Sigmoid colon (tissue), 7 donors: ENCODE measurements around the gene GALNT8. TPM values are rescaled to one million over a fixed set of nuclear protein-coding genes. Genes with fewer than 3 reads are reported as not detected.
"Not testable (repeated sequence)": the region's sequence is repeated elsewhere in the genome, so short reads cannot be mapped to it uniquely, and the experiment has no call there.

Experiments
- DNase-seq: peaks from one replicate; pipeline ENCODE4 v3.0.0-alpha.2; 2019
- H3K27ac ChIP-seq, 4 donors: fragments of 200-600 bp; sonication (generic); one replicate each; pipeline ENCODE4 v1.5.1; 2016 to 2019; ENCODE audit warnings: mild to moderate bottlenecking in 1 of 4
- H3K27me3 ChIP-seq, 3 donors: fragments of 200-600 bp; sonication (generic); one replicate each; pipeline ENCODE4 v1.5.1; 2019; ENCODE audit warnings: mild to moderate bottlenecking in 1 of 3
- H3K36me3 ChIP-seq, 4 donors: fragments of 200-600 bp; sonication (generic); one replicate each; pipeline ENCODE4 v1.5.1; 2016 to 2019
- H3K4me1 ChIP-seq, 4 donors: fragments of 200-600 bp; sonication (generic); one replicate each; pipeline ENCODE4 v1.5.1; 2017 to 2019
- H3K4me3 ChIP-seq, 4 donors: fragments of 200-600 bp; sonication (generic); one replicate each; pipeline ENCODE4 v1.5.1; 2017 to 2019; ENCODE audit warnings: mild to moderate bottlenecking in 2 of 4, moderate library complexity in 1 of 4
- H3K9me3 ChIP-seq, 4 donors: fragments of 200-600 bp in 3 of 4; sonication (generic) in 3 of 4; one replicate each; pipeline versions ENCODE4 v1.5.1 to v1.6.1; 2013 to 2019
- CTCF ChIP-seq, 4 experiments: fragments of 450-650 bp in 3 of 4; fragments of 200-600 bp in 1 of 4; IDR thresholded peaks; one replicate each; pipeline ENCODE4 v1.5.1; 2016 to 2019; ENCODE audit warnings: antibody characterized with exemption in 4 of 4, mild to moderate bottlenecking in 3 of 4, moderate library complexity in 2 of 4
- EP300 ChIP-seq, 4 donors: sonication (generic); formaldehyde crosslinking; IDR thresholded peaks; one replicate each; pipeline ENCODE4 v1.6.1; 2017; ENCODE audit warnings: antibody characterized with exemption in 4 of 4
- POLR2A ChIP-seq, 2 donors: fragments of 450-650 bp; IDR thresholded peaks; one replicate each; pipeline ENCODE4 v1.6.1; 2016; ENCODE audit warnings: antibody characterized with exemption in 2 of 2, mild to moderate bottlenecking in 2 of 2, moderate library complexity in 2 of 2
- POLR2AphosphoS5 ChIP-seq, 4 donors: sonication (generic); formaldehyde crosslinking; IDR thresholded peaks; one replicate each; pipeline ENCODE4 v1.6.1; 2017; ENCODE audit warnings: antibody characterized with exemption in 4 of 4
- WGBS, 2 donors: extraction: QIAGEN DNeasy Blood & Tissue Kit; methylation state at CpG; one replicate each; pipeline ENCODE4 v1.1.7; 2013; 5-methylcytosine and 5-hydroxymethylcytosine counted together
- intact Hi-C: fragments of 100-400 bp; cut with DNase I; formaldehyde crosslinking; loops from one replicate; pipeline ENCODE4 v1.15.1; 2023
- polyA plus RNA-seq, 3 donors: library from polyadenylated mRNA; stranded (reverse); fragments of 200-250 nt; gene quantifications; one replicate each; pipeline ENCODE4 v1.2.3, GENCODE V29; 2013
- total RNA-seq, 4 donors: library from RNA; depleted of rRNA; stranded (reverse); fragments of >200 nt; gene quantifications; one replicate each; pipeline ENCODE4 v1.1.0, GENCODE V29; 2016
- donor health status: healthy with polysubstance abuse.
- donor health status: Bipolar disorder and iron deficiency.
- donor health status: healthy.

Gene GALNT8
- total and polyA plus RNA-seq, 7 donors: 1.1 to 8.1 (median 2.8) TPM

GRCh38 chr12:4707306-4707705 is 12.9 kb upstream of the GALNT8 start:
- intact Hi-C loops: no loop called here

DNA sequence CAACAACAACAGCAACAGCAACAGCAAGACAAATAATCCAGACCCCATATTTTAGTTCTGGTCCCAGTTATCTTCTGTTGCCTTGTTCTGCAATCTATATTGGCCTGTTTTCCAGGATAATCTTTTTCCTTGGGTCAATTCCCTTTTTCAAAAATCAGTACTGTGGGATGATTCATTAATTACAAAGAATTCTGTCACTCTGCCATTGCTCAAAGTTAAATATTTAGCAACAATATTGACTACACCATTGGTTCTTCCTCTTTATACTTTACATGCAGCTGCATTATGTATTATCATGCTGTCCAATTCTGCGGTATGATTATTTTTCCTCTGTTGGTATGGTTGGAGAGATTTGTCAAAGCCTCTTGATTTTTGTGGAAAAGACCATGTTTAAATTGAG is 10.1 kb upstream of the GALNT8 start:
- no peak for DNase-seq
- H3K4me3 ChIP-seq: no peak overlapping the region
- TF ChIP-seq CTCF (IDR thresholded peaks at IDR 0.05): no peak
- no peak for TF ChIP-seq EP300 (IDR thresholded peaks at IDR 0.05)
- TF ChIP-seq POLR2AphosphoS5 (IDR thresholded peaks at IDR 0.05): no peak
- no peak for TF ChIP-seq POLR2A (IDR thresholded peaks at IDR 0.05)
- H3K9me3 ChIP-seq: no peaks in the 10 kb centered on the region
- H3K36me3 ChIP-seq: no peaks in the 10 kb centered on the region
- no peak overlapping the region for H3K27ac ChIP-seq
- 85 to 96% methylated on average over 1 of the region's 1 CpG for WGBS, 2 donors
- no peaks in the 10 kb centered on the region for H3K4me1 ChIP-seq
- intact Hi-C loops: no loop called here
- H3K27me3 ChIP-seq: no peaks in the 10 kb centered on the region

More at GRCh38 chr12:4707306-4707705, 12.9 kb upstream of the GALNT8 start:
- no peak for TF ChIP-seq CTCF (IDR thresholded peaks at IDR 0.05)
- TF ChIP-seq POLR2A (IDR thresholded peaks at IDR 0.05): no peak
- TF ChIP-seq EP300 (IDR thresholded peaks at IDR 0.05): no peak
- no peak for TF ChIP-seq POLR2AphosphoS5 (IDR thresholded peaks at IDR 0.05)
- no peaks in the 10 kb centered on the region for H3K36me3 ChIP-seq
- H3K27me3 ChIP-seq: no peaks in the 10 kb centered on the region
- WGBS, 2 donors: 83 to 88% methylated on average over 2 of the region's 2 CpGs
- no peak for DNase-seq
- no peaks in the 10 kb centered on the region for H3K4me1 ChIP-seq
- H3K4me3 ChIP-seq: no peak overlapping the region
- no peaks in the 10 kb centered on the region for H3K9me3 ChIP-seq
- H3K27ac ChIP-seq: no peak overlapping the region

DNA sequence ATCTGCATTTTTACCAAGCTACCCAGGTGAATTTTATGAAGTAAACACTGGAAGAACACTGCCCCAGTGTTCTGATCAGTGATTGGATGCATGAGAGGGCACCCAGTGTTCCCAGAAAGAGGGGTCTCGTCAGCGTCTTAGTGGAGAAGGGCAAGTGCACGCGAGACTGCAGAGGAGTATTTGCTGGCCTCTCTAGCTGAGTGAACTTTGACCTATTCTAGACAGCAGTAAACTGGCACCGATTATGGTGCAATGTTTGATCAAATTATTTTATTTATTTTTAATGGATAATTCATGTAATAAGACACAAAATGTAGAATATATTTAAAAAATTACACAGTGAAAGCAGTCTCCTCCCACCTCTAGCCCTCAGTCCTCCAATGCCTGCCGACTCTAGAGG is 5.3 kb upstream of the GALNT8 start:
- 61 to 77% methylated on average over 6 of the region's 6 CpGs for WGBS, 2 donors
- H3K4me1 ChIP-seq: no peaks in the 10 kb centered on the region
- H3K4me3 ChIP-seq: no peak overlapping the region
- DNase-seq: no peak
- TF ChIP-seq POLR2A (IDR thresholded peaks at IDR 0.05) (no peak), EP300 (IDR thresholded peaks at IDR 0.05) (no peak), POLR2AphosphoS5 (IDR thresholded peaks at IDR 0.05) (no peak), CTCF (IDR thresholded peaks at IDR 0.05) (no peak)
- H3K27ac ChIP-seq: no peak overlapping the region
- H3K9me3 ChIP-seq: no peaks in the 10 kb centered on the region
- H3K36me3 ChIP-seq: no peaks in the 10 kb centered on the region
- H3K27me3 ChIP-seq: peaks cover 0 to 3% (median 0%) of the 10 kb centered on the region in 3 donors
- intact Hi-C loops: no loop called here

- Histone ChIP-seq H3K9me3 (no peaks in the 10 kb centered on the region), H3K27ac (no peak overlapping the region), H3K27me3 (peaks cover 0 to 16% (median 0%) of the 10 kb centered on the region in 3 donors), H3K4me3 (no peak overlapping the region), H3K36me3 (no peaks in the 10 kb centered on the region), H3K4me1 (no peaks in the 10 kb centered on the region)
- WGBS, 2 donors: 91 to 98% methylated on average over 1 of the region's 1 CpG
- no peak for DNase-seq
- intact Hi-C loops: no loop called here
- TF ChIP-seq CTCF (IDR thresholded peaks at IDR 0.05): no peak
- no peak for TF ChIP-seq EP300 (IDR thresholded peaks at IDR 0.05)
- TF ChIP-seq POLR2AphosphoS5 (IDR thresholded peaks at IDR 0.05): no peak
- TF ChIP-seq POLR2A (IDR thresholded peaks at IDR 0.05): no peak
These were observed 2.4 kb upstream of the GALNT8 start for GRCh38 chr12:4717806-4718205.

DNA sequence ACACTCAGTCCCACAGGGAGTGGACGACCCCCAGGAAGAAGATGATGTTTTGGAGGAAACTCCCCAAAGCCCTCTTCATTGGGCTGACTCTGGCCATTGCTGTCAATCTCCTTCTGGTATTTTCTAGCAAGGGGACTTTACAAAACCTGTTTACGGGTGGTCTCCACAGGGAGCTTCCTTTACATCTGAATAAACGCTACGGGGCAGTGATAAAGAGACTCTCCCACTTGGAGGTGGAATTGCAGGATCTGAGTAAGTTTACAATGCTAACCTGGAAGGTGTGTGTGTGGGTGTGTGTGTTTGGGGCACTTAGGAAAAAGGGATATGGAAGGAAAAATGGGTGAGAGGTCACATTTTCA is 416 bp downstream of the GALNT8 start:
- TF ChIP-seq POLR2AphosphoS5 (IDR thresholded peaks at IDR 0.05) (no peak), CTCF (IDR thresholded peaks at IDR 0.05) (no peak), EP300 (IDR thresholded peaks at IDR 0.05) (no peak), POLR2A (IDR thresholded peaks at IDR 0.05) (no peak)
- Histone ChIP-seq H3K4me3 (no peak overlapping the region), H3K4me1 (no peaks in the 10 kb centered on the region), H3K36me3 (no peaks in the 10 kb centered on the region), H3K27ac (no peak overlapping the region), H3K27me3 (peaks cover 0 to 16% (median 0%) of the 10 kb centered on the region in 3 donors), H3K9me3 (no peaks in the 10 kb centered on the region)
- 12 to 43% methylated on average over 4 of the region's 4 CpGs for WGBS, 2 donors
- no peak for DNase-seq
- intact Hi-C loops: no loop called here

- H3K9me3 ChIP-seq, intact Hi-C loops, H3K4me3 ChIP-seq, H3K4me1 ChIP-seq, DNase-seq, H3K36me3 ChIP-seq, H3K27ac ChIP-seq: not testable (repeated sequence)
- peaks cover 0 to 16% (median 0%) of the 10 kb centered on the region in 3 donors for H3K27me3 ChIP-seq
- 44 to 78% methylated on average over 11 of the region's 11 CpGs for WGBS, 2 donors
These were observed 1.4 kb downstream of the GALNT8 start for GRCh38 chr12:4721587-4721986.
